Suprapubic skin (tissue), 4 donors: Measurements from ENCODE around the gene HECTD2.

Experiments
- CTCF ChIP-seq, 2 donors: fragments of 200-600 bp in 1 of 2; fragments of 450-650 bp in 1 of 2; sonication (generic) in 1 of 2; IDR thresholded peaks; one replicate each; pipeline ENCODE4 v1.5.1; 2016 to 2019; ENCODE audit warnings: antibody characterized with exemption in 2 of 2, mild to moderate bottlenecking in 1 of 2, moderate library complexity in 1 of 2
- EP300 ChIP-seq: sonication (generic); formaldehyde crosslinking; IDR thresholded peaks from one replicate; pipeline ENCODE4 v1.6.1; 2017; ENCODE audit warnings: antibody characterized with exemption
- POLR2AphosphoS5 ChIP-seq, 3 donors: sonication (generic); formaldehyde crosslinking; IDR thresholded peaks; one replicate each; pipeline ENCODE4 v1.6.1; 2017; ENCODE audit warnings: antibody characterized with exemption in 3 of 3

DNA sequence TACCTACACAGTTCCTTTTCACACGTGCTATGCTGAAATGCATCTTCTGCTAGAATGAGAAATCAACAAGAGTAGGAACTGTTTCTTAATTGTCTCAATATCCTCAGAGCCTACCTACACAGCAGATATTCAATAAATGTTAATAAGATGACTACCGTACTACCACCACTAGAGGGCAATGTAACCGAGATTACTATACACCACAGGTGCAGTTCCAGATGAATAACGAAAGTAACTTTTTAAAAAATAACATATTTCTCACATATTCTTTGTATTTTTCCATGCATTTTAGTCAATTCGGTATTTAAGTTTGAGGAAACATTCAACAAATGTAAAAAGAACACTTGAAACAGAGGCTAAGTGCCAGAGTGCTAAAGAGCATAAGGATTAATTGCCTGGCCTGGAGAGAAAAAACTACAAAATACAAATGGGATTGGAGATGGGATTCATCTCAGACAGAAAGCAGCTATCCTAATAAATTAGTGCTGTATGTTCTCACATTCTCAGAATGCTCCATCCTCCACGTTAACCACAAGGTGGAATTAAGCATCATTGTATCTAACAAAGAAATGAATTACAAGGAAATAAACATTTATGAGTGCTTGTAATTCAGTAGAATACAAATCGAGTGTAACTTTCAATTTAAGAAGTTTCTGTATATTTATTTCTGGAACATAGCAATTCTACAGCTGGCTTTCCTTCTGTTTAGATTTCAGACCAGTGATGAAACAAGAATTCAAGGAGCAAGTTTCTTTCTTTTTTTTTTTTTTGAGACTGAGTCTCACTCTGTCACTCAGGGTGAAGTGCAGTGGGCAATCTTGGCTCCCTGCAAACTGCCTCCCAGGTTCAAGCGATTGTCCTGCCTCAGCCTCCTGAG is 20.3 kb upstream of the HECTD2 start:
- TF ChIP-seq CTCF (IDR thresholded peaks at IDR 0.05) (peak; percentile 29 to 40), EP300 (no peak), POLR2AphosphoS5 (IDR thresholded peaks at IDR 0.05) (no peak)
